Measurements from ENCODE around the gene TMIGD3. TPM values are rescaled to one million over a fixed set of nuclear protein-coding genes. Genes with fewer than 3 reads are reported as not detected.
A peak's percentile ranks its signal among the peaks of the same experiment; 100 is the strongest.

TMIGD3 gene
- total and polyA plus RNA-seq, 5 donors = 0.82 to 9.5 (median 2.8) TPM

DNA sequence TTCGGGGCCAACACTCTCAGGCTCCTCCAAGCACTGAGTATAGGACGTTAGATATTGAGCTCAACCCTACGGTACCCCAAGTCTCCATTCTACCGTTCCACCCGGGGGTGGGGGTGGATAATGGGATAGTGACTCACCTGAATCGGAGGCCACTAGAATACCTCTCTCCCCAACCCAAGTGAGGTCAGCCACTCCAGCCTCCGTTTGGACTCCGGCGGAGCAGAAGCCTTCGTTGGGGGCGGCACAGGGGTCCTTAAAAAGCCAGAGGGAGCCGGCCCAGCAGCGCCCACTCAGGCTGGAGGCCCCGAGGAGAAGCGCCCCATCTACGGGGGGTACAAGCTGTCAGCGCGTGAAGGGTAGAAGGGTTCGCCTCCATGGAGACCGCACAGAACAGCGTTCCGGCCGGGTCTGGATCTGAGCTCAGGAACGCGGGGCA, 54.9 kb downstream of the TMIGD3 start:
- Histone ChIP-seq H3K27ac (ENCODE audit: low read length) (peak overlapping the region; percentile 13), H3K4me1 (ENCODE audit: control insufficient read depth, insufficient read depth, low read length) (no peaks in the 10 kb centered on the region), H3K27me3 (ENCODE audit: control insufficient read depth, insufficient read depth) (no peaks in the 10 kb centered on the region), H3K9me3 (ENCODE audit: control insufficient read depth, low read length) (no peaks in the 10 kb centered on the region), H3K4me3 (ENCODE audit: low read length) (peak overlapping the region; percentile 94)
- 1% methylated on average over 25 of the region's 25 CpGs for whole genome bisulfite sequencing
- DNase-seq = no peak
- intact Hi-C loops (cut with DNase I) = no loop called here
- peak; percentile 23 to 26 for ATAC-seq

DNA sequence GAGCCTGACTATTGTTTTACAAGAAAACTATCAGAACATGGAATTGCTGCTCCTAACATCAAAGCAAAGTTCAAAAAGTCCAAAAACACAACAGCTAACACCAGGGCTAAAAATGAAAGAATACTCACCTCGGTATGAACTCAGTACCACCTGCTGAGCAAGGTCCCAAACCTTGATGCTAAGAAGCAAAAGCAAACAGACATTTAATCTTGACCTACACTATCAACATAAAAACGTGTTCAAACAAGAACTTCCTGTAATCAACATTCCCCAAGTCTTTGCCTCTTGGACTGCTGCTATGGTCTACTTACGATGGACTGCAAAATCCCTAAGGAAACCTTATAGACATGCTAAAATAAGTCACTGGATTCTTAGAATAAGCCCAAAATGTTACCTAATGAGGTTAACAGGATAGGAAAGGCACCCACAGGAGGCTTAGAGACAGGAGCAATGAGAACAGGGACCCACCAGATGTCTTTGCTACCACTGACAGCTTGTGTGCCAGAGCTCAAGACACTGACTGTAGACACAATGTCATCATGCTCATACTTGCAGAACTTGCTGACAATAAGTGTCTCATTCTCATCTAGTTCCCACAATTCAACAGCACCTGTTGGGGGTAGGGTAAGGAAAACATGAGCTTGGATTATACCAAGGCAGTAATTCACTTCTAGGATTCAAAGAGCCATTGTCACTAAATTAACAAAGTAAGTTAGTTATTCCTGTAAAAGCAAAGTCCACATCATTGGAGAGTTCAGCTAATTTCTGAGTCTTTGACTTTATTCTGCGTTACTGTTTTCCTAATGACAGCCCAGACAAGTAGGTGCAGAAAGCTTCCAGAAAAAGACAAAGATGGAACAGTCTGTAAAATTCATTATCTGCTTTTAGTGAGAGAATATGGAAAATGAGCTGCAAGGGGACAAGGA, 56.2 kb downstream of the TMIGD3 start:
- H3K27me3 ChIP-seq (ENCODE audit: control insufficient read depth, insufficient read depth) = no peaks in the 10 kb centered on the region
- no peaks in the 10 kb centered on the region for H3K9me3 ChIP-seq (ENCODE audit: control insufficient read depth, low read length)
- H3K27ac ChIP-seq (ENCODE audit: low read length) = no peak overlapping the region
- no peaks in the 10 kb centered on the region for H3K4me1 ChIP-seq (ENCODE audit: control insufficient read depth, insufficient read depth, low read length)
- ATAC-seq (no peak), DNase-seq (no peak)
- 68% methylated on average over 4 of the region's 4 CpGs for WGBS
- intact Hi-C loops (cut with DNase I) = no loop called here
- no peak overlapping the region for H3K4me3 ChIP-seq (ENCODE audit: low read length)

DNA sequence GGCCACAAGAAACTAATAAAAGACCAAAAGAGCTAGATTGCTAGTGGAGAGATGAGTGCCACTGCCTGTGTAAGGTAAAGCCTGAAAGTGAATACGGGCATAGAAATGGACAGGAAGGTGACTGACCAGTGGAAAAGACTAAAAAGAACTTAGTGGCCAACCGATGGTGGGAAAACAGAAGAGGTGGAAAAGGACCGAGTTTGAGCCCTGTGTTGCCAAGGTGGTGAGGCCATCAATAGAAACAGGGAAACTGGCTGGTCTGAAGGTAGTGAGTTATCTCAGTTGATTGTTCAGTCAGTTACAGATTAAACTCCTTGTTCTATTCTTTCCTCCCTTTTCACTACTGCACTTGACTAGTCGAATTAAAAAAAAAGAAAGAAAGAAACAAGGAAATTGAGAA, 56.9 kb downstream of the TMIGD3 start:
- no peaks in the 10 kb centered on the region for H3K4me1 ChIP-seq (ENCODE audit: control insufficient read depth, insufficient read depth, low read length)
- WGBS = 88% methylated on average over 4 of the region's 4 CpGs
- no peak overlapping the region for H3K27ac ChIP-seq (ENCODE audit: low read length)
- no peak for DNase-seq
- no peaks in the 10 kb centered on the region for H3K27me3 ChIP-seq (ENCODE audit: control insufficient read depth, insufficient read depth)
- no peaks in the 10 kb centered on the region for H3K9me3 ChIP-seq (ENCODE audit: control insufficient read depth, low read length)
- intact Hi-C loops (cut with DNase I) = no loop called here
- ATAC-seq = no peak
- no peak overlapping the region for H3K4me3 ChIP-seq (ENCODE audit: low read length)

DNA sequence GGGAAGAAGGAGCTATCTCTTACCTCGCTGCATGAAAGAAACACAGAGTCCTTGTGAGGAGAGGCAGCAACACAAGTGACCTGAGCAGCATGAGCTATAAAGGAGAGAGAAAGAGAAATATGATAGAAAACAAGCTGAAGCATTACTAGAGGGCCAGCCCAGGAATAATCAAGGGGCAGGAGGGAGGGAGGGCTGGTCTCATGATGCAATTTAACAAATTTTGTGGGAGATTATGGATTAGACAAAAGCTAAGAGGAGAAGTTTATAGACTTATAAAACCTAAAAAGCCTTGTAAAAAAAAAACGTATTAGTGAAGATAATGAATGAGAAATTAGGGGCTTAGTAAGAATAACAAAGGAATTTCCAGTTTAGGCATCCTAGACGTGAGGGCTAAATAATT, 59.4 kb downstream of the TMIGD3 start:
- no peak for ATAC-seq
- Histone ChIP-seq H3K9me3 (ENCODE audit: control insufficient read depth, low read length) (no peaks in the 10 kb centered on the region), H3K4me1 (ENCODE audit: control insufficient read depth, insufficient read depth, low read length) (no peaks in the 10 kb centered on the region), H3K27me3 (ENCODE audit: control insufficient read depth, insufficient read depth) (no peaks in the 10 kb centered on the region), H3K4me3 (ENCODE audit: low read length) (no peak overlapping the region), H3K27ac (ENCODE audit: low read length) (no peak overlapping the region)
- intact Hi-C loops (cut with DNase I) = no loop called here
- WGBS = 78% methylated on average over 3 of the region's 3 CpGs
- DNase-seq = no peak

DNA sequence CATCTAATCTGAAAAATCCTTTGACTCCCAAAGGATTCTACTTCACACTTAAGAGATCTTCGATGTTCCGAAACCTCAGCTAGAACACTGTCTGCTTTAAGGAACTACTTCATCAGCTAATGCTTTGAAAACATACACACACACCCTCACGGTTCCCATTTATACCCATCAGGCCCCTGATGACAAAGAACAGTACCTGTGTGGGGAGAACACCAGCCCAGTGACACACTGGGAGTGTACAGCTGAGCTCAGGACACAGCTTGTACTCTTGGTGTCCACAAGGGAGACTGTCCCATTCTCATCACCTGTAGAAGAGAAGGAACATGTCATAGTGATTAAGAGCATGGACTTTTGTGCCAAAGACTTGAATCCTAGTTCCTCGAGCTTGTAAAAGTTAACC, 61.0 kb downstream of the TMIGD3 start:
- DNase-seq = no peak
- intact Hi-C loops (cut with DNase I) = no loop called here
- H3K4me1 ChIP-seq (ENCODE audit: control insufficient read depth, insufficient read depth, low read length) = no peaks in the 10 kb centered on the region
- ATAC-seq = no peak
- H3K4me3 ChIP-seq (ENCODE audit: low read length) = no peak overlapping the region
- no peaks in the 10 kb centered on the region for H3K9me3 ChIP-seq (ENCODE audit: control insufficient read depth, low read length)
- no peaks in the 10 kb centered on the region for H3K27me3 ChIP-seq (ENCODE audit: control insufficient read depth, insufficient read depth)
- H3K27ac ChIP-seq (ENCODE audit: low read length) = no peak overlapping the region
- WGBS = 86% methylated on average over 4 of the region's 4 CpGs

DNA sequence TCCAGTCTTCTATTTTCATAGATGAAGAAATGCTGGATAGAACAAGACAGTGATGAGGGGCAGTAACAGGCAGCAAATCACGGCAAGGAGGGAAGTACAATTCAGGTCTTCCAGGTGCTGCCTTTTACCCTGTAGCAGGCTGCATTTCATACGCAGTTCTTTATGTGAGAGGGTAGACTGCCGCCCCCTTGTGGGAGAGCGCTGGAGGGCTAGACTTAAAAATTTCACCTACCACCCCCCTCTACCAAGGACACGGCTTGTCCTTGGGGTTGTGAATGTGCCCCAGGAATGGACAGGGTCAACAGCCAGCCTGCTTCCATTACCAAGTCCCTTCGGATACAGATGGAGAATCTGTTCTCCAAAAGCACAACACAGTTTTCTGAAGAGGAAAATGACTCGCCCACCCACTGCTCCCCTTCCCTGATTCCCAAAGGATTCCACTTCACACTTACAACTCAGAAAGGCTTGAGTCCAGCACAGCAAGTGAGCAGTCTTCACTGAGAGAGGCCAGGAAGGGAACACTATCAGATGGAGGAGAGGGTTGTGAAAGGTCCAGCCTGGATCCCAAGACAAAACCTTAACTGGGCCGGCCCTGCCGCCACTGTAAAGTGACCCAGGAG, 61.8 kb downstream of the TMIGD3 start:
- intact Hi-C loops (cut with DNase I) = no loop called here

DNA sequence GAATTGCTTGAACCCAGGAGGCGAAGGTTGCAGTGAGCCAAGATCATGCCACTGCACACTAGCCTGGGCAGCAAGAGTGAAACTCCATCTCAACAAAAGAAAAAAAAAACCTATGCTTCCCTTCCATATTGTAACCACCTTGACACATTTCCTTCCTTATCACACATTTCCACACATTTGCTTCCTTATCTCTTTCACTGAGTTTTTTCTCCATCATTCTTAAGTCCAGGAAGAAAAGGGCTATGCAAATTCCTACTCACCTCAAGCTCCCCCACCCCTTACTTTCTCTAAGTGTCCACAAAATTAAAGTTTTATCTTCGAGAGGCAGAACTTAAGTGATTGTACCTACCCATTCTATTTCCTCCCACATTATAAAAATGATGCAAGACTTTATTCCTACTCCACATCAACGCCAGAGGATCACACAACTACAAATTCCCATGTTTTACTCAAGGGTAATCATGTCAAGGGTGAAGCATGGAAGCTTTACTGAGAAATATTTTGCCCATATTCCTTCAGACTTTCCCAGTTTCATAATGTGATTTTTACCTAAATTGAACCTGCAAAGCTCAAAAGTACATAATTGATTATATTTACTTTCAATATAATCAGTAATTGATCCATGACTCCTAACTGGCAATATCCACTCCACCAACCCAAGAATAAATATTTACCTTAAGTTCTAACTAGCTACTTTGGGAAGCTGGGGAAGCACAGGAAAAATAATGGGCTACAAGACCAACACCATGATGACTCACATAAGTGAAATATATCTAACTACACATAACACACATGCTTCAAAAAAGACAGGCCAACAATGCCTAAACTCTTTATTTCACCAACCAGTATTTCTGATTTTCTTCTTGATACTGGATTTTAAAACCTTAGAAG, 63.7 kb downstream of the TMIGD3 start:
- no peak for ATAC-seq
- Histone ChIP-seq H3K9me3 (ENCODE audit: control insufficient read depth, low read length) (no peaks in the 10 kb centered on the region), H3K4me1 (ENCODE audit: control insufficient read depth, insufficient read depth, low read length) (no peaks in the 10 kb centered on the region), H3K4me3 (ENCODE audit: low read length) (no peak overlapping the region), H3K27me3 (ENCODE audit: control insufficient read depth, insufficient read depth) (no peaks in the 10 kb centered on the region), H3K27ac (ENCODE audit: low read length) (no peak overlapping the region)
- DNase-seq = no peak
- WGBS = 87% methylated on average over 3 of the region's 3 CpGs
- intact Hi-C loops (cut with DNase I) = no loop called here

More for the DNA sequence above, 61.8 kb downstream of the TMIGD3 start:
- H3K9me3 ChIP-seq (ENCODE audit: control insufficient read depth, low read length) = no peaks in the 10 kb centered on the region
- ATAC-seq = peak in 1 of 2 donors; percentile 47
- H3K4me1 ChIP-seq (ENCODE audit: control insufficient read depth, insufficient read depth, low read length) = no peaks in the 10 kb centered on the region
- 63% methylated on average over 9 of the region's 9 CpGs for WGBS
- H3K27me3 ChIP-seq (ENCODE audit: control insufficient read depth, insufficient read depth) = no peaks in the 10 kb centered on the region
- no peak overlapping the region for H3K4me3 ChIP-seq (ENCODE audit: low read length)
- H3K27ac ChIP-seq (ENCODE audit: low read length) = no peak overlapping the region
- peak in 2 of 3 donors; percentile 27 to 51 for DNase-seq

DNA sequence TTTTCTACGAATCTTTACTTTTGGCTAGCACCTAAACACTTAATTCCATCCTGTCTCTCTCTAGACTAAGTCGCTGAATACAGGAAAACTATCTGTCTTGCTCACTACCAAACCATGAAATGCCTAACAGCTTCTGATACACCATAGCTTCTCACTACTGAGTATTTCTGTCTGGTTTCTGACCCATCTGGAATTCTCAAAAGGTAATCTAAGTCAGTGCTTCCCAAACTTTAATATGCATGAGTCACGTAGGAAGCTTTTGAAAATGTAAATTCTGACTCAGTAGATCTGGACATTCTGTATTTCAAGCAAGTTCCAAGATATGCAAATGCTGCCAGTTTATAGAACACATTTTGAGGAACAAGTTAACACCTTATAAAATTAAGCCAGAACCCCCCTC, 66.7 kb downstream of the TMIGD3 start:
- WGBS = 68% methylated on average over 3 of the region's 3 CpGs
- DNase-seq (no peak), ATAC-seq (no peak)

More for the DNA sequence above, 66.7 kb downstream of the TMIGD3 start:
- no peak overlapping the region for H3K27ac ChIP-seq (ENCODE audit: low read length)
- no peaks in the 10 kb centered on the region for H3K4me1 ChIP-seq (ENCODE audit: control insufficient read depth, insufficient read depth, low read length)
- intact Hi-C loops (cut with DNase I) = no loop called here
- H3K27me3 ChIP-seq (ENCODE audit: control insufficient read depth, insufficient read depth) = no peaks in the 10 kb centered on the region
- no peak overlapping the region for H3K4me3 ChIP-seq (ENCODE audit: low read length)
- no peaks in the 10 kb centered on the region for H3K9me3 ChIP-seq (ENCODE audit: control insufficient read depth, low read length)

Other genes starting within 250 kb of the TMIGD3 start
- not detected for gene CHIA, start 212.8 kb downstream of the TMIGD3 start, total RNA-seq
- 0.09 TPM for gene CHIA, start 212.8 kb downstream of the TMIGD3 start, polyA plus RNA-seq
- gene OVGP1, start 75.9 kb downstream of the TMIGD3 start, total RNA-seq = 1 to 10 TPM in 1 of 4 donors, under 1 TPM in 3; 0.44 to 1.1 (median 0.81) TPM
- 0.66 TPM for gene OVGP1, start 75.9 kb downstream of the TMIGD3 start, polyA plus RNA-seq
- gene WDR77, start 54.4 kb downstream of the TMIGD3 start, total RNA-seq = 10 to 100 TPM; 24.1 to 29.2 (median 27.9) TPM
- 28.2 TPM for gene WDR77, start 54.4 kb downstream of the TMIGD3 start, polyA plus RNA-seq
- gene ATP5PB, start 54.2 kb downstream of the TMIGD3 start, total RNA-seq = 100 to 1,000 TPM; 433 to 505 (median 493) TPM
- gene ATP5PB, start 54.2 kb downstream of the TMIGD3 start, polyA plus RNA-seq = 918 TPM
- gene C1orf162, start 29.6 kb downstream of the TMIGD3 start, total RNA-seq = 10 to 100 TPM; 13.0 to 28.1 (median 18.0) TPM
- 13.5 TPM for gene C1orf162, start 29.6 kb downstream of the TMIGD3 start, polyA plus RNA-seq
- gene ADORA3, start within 50 bp of the TMIGD3 start, total RNA-seq = 10 to 100 TPM in 1 of 4 donors, 1 to 10 TPM in 3; 5.4 to 10.9 (median 9.9) TPM
- gene ADORA3, start within 50 bp of the TMIGD3 start, polyA plus RNA-seq = 2.0 TPM
- gene RAP1A, start 116.2 kb upstream of the TMIGD3 start, total RNA-seq = 100 to 1,000 TPM; 104 to 128 (median 111) TPM
- 110 TPM for gene RAP1A, start 116.2 kb upstream of the TMIGD3 start, polyA plus RNA-seq
- 10 to 100 TPM; 18.9 to 46.2 (median 26.9) TPM for gene INKA2, start 235.8 kb upstream of the TMIGD3 start, total RNA-seq
- gene INKA2, start 235.8 kb upstream of the TMIGD3 start, polyA plus RNA-seq = 14.3 TPM